GM12873 (cell line): Measurements from ENCODE around the gene PDC.

Source experiments
- CTCF ChIP-seq: IDR thresholded peaks from 2 replicates; pipeline ENCODE4 v1.5.1; 2012; ENCODE audit warnings: low read depth, mild to moderate bottlenecking, moderate library complexity, low read length, control low read depth; ENCODE audit not compliant: insufficient read depth; ENCODE audit errors: missing control alignments

PDC gene

GRCh38 chr1:186461014-186461413 lies at the start of gene PDC:
Gene PDC, minus strand, starts transcription at chr1:186461114. Its CDS starts 11,655 bp downstream, at chr1:186449459.
- no peak for TF ChIP-seq CTCF

DNA sequence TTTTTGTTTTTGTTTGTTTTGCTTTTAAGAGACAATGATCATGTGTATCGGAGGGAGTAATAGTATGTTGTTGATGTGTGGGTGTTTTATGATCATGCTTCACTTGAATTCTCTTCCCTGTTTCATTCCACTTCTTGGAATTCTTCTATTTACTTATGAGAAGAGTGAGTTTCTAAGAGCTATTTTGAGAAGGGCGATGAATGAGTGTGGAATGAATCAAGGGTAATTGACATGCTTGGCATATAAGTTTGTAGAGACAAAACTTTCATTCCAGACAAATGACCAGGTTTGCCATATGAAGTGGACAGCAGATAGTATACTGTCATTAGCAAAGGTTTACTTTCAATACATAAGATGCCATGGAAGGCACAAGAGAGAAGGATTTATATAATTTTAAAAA lies 42.3 kb upstream of the PDC start:
- TF ChIP-seq CTCF: no peak

DNA sequence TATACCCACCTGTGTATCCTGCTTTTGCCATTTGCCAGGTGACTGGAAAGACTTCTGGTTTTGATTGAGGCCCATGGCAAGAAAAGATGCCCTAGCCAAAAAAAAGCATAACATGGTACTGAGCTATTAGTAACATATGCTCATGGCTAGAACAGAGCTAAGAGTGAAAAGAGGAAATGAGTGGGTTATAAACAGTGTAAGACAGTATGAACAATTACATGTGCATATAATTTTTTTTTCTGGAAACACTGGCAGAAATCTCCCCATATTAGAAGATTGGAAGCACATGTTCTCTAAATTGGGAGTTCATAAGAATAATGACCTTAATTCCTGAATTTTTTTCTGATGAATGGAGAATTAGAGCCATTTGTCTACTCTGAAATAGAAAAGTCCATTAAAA lies 41.2 kb upstream of the PDC start:
- no peak for TF ChIP-seq CTCF

GRCh38 chr1:186500804-186501203 lies 39.9 kb upstream of the PDC start:
- TF ChIP-seq CTCF: no peak

GRCh38 chr1:186499571-186499970 lies 38.7 kb upstream of the PDC start:
- TF ChIP-seq CTCF: no peak

DNA sequence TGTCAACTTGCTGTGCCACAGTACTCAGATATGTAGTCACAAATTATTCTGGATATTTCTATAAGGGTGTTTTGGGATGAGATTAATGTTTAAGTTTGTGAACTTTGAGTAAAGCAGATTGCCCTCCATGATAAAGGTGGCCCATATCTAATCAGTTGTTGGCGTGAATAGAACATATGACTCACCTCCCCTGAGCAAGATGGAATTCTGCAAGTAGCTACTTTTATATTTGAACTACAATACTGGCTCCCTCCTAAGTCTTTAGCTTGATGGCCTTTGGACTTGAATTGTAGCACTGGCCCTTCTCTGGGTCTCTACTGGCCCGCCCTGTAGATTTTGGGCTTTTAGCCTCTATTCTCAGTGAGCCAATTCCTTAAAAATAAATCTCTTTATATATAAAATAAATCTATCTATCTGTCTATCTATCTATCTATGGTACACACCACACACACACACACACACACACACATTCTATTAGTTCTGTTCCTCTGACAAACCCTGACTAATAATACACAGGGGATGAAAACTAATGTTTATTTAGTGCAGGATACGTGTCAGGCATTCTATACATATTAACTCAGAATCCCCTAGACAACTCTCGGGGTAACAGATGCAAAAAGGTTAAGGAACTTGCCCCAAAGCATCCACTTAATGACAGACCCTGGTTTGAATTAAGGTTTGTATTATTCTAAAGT lies 37.9 kb upstream of the PDC start:
- TF ChIP-seq CTCF: no peak

DNA sequence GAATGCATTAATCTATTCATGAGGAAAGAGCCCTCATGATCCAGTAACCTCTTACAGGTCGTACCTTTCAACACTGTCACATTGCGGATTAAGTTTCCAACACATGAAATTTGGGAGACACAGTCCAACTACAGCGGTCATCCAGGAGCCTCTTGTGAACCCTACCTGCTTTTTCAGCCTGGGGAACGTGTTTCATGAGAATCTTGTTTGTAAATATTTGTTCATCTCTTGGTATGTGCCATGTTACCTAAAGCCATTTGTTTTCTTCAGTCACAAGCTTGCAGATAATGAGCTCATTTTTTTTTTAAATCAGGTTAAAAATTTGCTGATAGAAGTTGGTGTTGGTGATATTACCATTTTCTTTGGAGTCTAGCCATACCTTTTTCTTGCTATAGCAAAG lies 37.2 kb upstream of the PDC start:
- no peak for TF ChIP-seq CTCF
